ENCODE measurements around the gene FSHR.

The FSHR gene, protein sequence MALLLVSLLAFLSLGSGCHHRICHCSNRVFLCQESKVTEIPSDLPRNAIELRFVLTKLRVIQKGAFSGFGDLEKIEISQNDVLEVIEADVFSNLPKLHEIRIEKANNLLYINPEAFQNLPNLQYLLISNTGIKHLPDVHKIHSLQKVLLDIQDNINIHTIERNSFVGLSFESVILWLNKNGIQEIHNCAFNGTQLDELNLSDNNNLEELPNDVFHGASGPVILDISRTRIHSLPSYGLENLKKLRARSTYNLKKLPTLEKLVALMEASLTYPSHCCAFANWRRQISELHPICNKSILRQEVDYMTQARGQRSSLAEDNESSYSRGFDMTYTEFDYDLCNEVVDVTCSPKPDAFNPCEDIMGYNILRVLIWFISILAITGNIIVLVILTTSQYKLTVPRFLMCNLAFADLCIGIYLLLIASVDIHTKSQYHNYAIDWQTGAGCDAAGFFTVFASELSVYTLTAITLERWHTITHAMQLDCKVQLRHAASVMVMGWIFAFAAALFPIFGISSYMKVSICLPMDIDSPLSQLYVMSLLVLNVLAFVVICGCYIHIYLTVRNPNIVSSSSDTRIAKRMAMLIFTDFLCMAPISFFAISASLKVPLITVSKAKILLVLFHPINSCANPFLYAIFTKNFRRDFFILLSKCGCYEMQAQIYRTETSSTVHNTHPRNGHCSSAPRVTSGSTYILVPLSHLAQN

DNA sequence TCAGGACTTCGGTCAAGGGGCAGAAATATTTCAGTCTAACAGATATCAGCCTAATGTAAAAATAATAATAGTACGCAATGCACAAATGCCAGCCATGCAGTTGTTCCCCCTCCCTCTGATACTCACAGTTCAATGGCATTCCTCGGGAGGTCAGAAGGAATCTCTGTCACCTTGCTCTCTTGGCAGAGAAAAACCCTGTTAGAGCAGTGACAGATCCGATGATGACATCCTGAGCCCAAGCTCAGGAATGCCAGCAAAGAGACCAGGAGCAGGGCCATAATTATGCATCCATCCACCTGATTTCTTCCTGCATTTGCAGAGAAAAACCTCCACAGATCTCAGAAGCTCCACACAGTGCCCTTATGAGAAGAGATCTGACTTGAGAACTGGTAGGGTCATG lies at the start of gene FSHR:
Gene FSHR (minus strand): TSS at position 376 of the 400 bp plus-strand sequence. CDS start 98 bp downstream, at position 278.
- no peak for DNase-seq

DNA sequence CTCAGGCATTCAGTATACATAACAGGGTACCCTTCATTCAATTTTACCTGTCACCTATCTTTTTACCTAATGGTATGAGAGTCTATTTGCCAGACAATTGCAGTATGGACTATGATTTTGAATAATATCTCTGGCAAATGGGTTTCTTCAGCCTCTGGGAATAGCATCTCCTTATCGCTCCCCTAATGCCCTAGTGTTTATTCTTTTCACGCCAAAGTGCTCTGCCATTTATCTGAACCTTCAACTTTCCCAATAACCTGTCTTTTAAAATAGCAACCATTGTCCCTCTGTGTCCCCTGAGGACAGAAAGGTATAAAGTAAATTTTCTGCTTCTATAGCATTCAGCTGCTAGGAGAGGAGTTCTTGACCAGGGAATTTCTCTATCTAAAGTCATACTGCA lies 45.0 kb upstream of the FSHR start:
- DNase-seq: no peak

DNA sequence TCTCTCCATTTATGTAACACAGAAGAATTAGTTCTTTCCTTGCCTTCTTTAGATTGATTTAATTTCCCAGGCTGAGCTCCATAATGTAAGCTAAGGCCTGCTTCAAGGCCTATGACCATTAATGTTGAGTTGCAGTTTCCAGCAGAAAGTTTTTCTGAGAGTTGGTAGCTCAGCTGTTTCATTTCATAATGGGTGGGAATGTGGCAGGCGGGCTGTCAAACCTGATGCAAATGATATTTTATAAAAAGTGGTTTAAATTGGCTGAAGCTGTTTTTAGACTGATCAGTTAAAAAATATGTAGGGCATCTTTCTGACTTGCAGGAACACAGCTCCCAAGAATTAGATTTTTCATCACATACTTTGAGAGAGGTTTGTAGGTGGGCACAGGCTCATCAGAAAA lies 40.4 kb upstream of the FSHR start:
- no peak for DNase-seq

DNA sequence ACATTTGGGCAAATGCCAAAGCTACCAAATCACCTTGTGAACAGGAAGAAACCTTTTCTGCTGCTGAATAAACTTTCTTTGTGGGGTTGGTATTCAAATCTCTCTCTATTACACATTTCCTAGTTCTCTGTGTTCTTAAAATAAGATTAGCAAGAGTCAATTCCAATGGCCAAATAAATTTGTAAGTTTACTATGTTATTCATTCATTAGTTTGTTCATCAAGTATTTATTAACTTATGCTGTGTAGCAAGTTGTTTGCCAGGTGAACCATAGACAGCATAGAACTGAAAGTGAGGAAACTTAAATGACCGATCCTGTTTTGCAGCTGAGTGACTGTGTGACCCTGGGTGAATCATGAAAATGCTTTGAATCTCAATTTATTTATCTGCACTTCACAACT lies 37.7 kb upstream of the FSHR start:
- no peak for DNase-seq

DNA sequence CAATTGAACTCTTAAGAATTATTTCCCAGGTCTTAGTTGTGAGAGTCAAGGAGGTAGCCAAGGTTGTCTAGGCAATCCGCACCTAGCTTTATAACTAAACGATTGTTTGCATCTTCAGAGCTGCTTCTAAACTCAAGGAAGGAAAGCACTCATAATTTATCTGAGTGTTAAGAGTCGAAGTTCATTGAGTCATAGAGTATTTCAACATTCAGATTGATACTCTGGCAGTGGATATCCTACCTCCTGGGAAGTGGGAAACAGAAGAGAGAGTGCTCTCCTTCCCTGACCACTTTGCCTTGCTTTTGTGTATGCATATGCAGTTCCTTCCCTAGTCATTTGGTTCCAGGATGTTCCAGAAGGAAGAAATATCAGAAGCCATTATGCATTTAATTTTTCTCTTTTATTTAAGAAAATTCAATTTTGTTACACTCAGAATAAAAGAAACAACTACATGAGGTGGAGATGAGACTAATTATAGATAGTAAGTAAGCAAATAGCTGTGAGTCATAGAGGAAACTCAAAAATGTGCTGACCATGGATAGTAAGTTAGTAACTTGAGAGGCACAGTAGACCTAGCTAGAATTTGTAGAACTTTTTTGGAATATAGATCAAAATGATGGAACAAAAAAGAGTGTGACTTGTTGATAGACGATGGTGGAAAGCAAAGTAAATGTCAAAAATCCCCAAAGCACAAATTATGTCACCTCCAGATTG lies 35.4 kb upstream of the FSHR start:
- DNase-seq: no peak

DNA sequence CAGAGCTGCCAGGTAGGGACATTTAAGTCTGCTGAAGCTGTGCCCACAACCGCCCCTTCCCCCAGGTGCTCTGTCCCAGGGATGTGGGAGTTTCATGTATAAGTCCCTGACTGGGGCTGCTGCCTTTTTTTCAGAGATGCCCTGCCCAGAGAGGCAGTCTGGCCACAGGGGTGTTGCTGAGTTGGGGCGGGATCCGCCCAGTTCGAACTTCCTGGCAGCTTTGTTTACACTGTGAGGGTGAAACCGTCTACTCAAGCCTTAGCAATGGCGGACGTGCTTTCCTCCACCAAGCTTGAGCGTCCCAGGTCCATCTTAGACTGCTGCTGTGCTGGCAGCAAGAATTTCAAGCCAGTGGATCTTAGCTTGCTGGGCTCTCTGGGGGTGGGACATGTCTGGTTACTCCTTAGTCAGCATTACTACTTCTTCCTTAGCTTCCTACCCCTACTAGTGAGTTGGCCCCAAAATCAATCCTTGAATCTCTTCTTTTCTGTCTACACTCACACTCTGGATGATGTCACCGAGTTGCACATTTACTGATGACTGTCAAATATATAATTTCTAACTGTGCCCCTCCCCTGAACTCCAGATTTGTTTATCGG lies 31.8 kb upstream of the FSHR start:
- no peak for DNase-seq

DNA sequence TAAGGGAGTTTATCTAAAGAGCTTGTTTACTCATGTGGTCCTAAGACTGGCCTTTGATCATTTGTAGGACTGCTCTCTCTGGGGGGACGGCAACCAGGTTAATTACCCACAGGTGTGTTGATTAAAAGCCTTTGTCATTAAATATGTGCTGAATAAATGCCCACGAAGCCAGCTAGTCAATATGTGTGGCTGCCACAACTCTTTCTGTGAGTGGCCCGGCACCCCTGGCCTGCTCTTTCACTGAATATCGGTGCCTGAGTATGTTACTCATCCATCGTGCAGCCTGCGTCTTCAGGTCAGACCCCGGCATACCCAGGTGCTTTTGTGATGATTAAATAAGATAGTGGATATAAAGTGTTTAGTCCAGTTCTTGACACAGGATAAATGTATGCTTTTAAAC lies 24.3 kb upstream of the FSHR start:
- no peak for DNase-seq

DNA sequence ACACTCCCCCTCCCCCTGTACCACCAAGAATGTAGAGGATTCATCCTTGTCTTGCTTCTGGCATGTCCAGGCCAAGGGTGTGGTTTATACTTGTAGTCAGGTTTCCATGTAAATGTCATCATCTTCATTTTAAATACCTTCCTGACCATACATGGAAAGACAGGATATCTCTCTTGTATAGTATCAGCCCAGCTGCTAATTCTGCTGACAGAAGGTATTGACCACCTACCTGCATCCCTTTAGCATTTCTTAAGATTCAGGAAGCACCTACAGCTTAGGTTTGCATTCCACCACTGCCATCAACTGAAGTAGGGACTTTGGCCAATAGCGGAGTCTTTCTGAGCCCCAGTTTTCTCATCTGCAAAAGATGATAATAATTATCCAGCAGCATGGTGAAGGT lies 22.9 kb upstream of the FSHR start:
- DNase-seq: no peak

DNA sequence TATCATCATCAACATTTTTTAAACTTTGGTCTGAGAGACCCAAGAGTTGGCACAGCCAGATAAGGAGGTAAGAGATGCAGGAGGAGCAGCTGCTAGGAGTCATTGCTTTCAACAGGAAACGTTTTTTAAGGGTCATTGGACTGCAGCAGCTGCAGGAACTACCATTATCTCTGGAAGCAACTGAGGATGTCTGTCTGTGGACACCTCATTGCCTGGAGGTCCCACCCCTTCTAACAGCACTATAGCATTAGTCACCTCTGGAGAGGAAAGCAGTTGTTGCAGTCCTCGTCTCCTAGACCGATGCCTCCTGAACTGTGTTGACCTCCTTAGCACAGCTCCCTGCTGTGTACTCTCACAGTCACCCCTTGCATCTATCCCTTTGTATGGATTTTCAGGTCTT lies 21.5 kb upstream of the FSHR start:
- DNase-seq: no peak

DNA sequence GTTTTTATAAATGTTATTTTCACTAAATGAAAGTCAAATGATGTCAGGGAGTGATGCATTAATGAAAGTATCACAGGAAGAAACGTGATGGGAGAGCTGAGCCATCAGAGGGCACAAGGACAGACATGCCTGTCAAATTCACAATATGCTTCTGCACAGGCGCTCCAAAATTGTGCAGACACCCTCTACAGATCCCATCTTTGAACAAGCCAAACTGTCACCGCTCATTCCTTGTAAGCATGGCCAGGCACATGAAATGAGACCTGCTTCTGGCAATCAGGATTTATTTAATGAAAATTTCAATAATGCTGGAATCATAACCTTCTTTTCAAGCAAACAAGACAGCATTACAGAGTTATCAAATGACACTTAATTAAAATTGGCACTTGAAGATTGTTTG lies 20.4 kb upstream of the FSHR start:
- no peak for DNase-seq

DNA sequence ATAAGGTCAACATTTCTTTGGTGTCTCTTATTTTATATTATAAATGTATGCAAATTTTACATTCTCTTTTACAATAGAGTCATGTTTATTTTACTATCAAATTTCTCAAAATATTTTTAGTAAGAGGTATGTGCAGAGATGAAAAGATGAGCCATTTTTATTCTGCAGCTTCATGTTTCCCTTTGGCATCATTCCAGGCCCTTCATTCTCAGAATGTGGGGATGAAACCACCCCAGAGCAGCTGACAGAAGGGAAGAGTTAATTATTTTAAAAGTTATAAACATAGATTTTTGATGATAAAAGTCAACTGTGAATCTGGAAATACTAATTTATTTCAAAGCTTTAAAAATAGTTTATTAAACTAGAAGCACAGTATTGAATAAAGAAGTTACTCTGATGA lies 12.8 kb upstream of the FSHR start:
- DNase-seq: no peak

DNA sequence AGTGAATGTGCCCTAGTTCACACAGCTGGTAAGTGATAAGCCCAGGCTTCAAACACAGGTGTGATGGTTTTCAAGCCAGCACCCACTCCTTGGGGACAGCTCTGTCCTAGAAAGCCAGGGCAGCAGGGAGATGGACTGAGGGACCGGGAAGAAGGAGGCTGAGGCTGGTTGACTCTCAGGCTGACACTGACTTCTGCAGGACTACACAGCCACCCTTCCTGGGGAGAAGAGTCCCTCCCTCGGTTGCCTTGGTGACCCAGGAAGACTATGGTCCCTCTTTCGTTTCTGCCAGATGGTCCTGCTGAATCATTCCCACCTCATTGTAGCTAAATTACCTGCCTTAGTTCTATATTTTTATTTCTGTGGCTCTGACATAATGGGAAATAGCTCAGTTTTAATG lies 11.3 kb upstream of the FSHR start:
- no peak for DNase-seq

DNA sequence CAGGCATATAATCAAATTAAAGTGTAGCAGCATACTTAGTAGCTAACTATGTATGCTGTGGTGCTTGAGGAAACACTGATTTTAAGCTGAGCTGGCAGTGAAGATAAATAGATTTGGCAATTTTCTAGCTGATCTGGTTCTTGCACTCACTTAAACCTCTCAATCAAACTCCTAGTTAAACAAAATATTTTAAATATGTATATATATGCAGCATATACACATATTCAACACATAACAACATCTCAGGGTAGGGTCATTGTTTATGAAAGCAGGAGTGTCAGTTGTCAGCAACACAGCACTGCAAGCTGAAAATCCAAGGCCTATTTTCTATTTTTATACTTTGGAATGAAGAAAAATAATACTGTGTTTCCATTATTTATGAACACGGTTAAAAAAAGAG lies 10.4 kb upstream of the FSHR start:
- no peak for DNase-seq

DNA sequence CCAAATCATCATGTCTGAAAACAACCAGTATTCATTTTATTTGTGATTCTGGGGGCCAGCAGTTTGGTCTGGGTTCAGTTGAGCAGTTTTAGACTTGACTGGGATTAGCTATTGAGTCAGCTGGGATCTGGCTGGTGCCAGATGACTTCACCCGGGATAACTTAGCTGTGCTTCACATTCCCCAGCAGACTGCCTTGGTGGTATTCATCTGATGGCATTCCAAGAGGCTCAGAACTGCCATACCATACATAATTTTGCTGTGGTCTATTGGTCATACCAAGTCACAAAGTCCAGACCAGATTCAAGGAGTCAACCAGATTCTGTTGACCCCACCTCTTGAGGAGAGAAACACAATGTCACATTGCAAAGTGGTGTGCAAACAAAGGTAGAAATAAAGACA lies 7.8 kb upstream of the FSHR start:
- no peak for DNase-seq

DNA sequence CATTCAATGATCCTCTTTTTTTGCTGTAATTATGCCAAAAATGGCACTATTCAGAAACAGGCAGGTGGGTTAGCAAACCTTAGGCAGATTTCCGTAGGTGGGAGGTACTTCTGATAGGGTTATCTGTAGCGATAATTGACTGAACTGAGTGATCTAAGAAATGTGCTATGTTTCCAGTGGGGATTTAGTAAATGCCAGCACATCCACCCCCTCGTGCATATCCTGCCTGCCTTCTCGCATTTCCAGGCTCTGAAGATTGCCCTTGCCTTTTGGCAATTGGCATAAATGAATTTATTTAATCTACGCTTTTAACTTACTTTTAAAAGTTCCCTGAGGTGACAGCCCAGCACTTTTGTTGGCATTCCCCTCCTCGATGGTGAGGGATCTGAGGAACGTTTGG lies 576 bp upstream of the FSHR start:
- no peak for DNase-seq

DNA sequence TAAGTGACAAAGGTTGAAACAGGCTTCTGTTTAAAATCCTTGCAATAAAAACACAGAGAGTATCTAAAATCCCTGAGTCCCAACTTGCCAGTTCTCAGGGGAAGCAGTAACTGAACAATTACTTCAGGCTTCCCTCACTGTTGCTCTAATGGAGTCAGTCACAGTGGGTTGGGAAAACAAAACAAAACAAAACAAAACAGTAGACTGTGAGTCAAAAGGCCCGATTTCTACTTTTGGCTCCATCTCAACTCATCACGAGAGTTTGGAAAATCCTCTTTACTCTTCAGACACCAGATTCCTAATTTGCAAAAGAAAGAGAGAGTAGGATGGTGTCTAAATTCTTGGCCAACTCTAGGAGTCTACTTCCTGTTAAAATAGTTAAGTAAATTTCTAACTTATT lies 1.1 kb downstream of the FSHR start:
- DNase-seq: no peak

DNA sequence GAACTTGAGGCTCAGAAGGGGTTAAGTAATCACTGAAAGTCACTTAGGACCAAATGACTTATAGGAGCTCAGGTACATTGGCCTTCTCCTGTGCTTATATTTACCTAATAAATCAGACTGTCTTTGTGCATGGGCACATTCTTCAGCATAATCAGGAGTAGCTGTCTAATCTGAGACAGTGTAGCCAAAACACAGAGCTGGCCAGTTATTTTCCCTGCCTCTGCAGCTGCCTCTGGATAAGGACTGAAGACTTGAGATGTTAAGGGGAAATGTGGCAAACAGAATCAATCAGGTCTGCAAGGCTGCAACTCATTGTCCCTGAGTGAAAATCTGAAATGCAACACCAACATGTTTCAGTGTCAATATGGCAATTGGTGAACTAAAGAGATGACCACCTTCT lies 1.5 kb downstream of the FSHR start:
- DNase-seq: no peak

DNA sequence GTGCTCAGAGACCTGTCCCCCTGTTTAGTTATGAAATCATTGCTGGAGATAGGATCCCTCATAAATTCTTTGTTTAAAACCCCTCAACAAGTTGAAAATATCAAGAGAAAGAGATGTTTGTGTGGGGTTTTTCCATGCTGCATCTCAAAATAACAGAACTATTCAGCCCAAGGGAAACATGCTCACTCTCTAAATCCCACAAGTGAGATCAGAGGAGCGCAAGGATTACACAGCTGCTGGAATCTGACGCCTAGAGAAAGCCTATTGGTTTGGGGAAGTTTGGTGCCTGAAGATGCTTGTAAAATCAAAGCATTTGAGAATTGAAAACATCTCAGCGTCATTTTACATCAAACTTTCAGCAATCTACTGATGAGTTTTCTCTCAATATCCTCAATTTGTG lies 7.9 kb downstream of the FSHR start:
- no peak for DNase-seq

DNA sequence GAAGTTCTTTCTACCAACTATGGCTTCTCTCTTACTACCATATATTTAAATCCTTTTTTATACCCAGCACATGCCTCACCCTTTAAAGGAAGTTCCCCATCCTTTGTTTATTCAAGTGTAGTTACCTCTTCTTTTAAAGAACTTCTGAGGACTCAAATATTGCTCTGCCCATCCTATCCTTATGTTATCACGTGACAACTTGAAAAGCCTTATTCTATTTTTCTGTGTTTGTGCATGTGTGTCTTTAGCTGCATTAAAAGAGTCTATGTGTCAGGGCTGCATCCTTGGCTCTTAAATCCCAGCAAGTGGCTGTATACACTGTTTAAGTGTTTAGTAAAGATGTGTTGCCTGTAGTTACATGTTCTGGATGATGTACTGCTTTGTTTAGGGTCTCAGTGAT lies 22.5 kb downstream of the FSHR start:
- no peak for DNase-seq

DNA sequence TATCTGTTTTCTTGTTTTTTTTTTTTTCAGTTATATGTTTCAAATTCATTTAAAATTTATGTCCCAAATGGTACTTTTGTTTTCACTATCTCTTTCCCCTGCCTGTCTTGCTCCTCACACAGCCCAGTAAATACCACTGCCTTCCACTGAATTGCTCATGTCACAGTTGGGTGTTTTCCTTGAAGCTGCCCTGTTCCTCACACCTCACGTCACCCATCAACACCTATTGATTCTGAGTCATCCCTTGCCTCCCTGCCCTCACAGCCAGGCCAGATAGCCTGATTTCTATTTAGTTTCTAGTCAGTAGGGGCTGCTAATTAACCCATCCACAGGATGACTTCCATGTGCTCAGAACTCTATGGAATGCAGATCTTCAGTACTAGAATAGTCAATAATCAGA lies 25.3 kb downstream of the FSHR start:
- no peak for DNase-seq

DNA sequence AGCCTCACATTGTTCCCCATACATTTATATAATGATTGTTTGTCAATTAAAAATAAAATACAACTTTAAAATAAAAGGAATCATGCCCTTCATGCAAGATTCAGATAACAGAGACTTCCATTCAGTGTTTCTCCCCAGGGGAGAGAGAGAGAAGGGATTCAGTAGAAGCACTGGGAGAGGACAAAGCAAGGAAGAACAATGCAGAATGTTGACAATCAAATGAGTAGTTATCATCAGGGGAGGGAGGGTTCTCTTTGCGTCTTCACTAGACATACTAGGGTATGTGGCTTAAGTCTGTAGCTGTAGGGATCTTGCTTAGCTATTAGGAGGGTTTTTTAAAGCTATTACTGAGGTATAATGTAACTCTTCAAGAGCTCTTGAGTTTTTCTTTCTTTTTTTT lies 30.7 kb downstream of the FSHR start:
- no peak for DNase-seq

DNA sequence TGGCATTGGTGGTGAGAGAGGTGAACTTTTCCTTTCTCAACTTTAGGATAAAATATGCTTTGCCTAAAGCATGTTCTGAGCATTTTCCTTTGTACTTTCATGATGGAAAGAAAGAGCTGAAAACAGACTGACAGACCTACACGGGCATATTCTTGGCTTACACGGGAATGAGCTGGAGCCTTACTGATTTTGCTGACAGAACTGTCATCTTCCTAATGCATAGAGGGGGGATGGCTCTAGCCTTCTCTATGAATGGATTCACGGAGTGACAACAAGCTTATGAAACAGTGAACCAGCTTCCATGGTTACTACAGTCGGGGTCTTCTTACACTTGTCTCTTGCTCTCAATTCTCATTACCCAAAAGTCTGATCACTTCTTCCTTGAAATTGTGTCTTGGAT lies 32.2 kb downstream of the FSHR start:
- no peak for DNase-seq

DNA sequence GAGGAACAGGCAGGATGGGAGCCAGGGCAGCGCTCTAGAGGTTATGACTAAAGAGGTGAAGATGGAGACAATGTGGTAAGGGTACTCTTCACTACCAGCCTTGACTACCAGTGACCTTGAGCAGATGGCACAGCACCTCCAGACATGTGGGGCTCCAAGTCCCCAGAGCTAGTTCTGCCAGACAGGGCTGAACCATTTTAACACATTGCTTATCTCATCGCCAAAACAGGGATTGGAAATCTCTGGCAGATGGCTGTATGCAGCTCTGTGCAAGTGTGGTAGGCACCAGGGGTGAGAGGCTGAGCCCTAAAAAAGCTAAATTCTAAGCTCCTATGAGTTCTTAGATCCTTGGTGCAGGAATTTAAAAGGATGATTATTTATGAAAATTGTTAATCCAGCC lies 41.3 kb downstream of the FSHR start:
- no peak for DNase-seq

DNA sequence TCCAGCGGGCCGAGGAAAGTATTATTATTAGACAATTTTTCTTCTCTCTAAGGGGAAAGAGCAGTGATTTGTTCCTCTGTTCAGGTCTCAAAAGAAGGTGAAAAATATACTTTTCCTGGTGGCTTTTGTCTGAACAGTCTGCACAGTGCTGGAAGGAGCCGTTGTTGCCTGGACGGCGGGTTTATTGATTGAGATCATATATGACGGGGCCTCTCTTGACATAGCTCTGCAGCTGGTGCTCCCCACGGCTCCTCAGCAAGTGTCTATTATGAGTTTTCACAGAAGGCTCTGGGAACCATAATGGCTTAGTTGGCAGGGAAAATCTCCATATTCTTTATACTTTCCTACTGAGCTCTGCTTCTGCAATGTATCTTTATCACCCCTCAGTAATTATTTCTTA lies 42.9 kb downstream of the FSHR start:
- no peak for DNase-seq
